ENCODE results near the gene KCNJ5.
A peak's percentile ranks its signal among the peaks of the same experiment; 100 is the strongest.

KCNJ5 gene

DNA sequence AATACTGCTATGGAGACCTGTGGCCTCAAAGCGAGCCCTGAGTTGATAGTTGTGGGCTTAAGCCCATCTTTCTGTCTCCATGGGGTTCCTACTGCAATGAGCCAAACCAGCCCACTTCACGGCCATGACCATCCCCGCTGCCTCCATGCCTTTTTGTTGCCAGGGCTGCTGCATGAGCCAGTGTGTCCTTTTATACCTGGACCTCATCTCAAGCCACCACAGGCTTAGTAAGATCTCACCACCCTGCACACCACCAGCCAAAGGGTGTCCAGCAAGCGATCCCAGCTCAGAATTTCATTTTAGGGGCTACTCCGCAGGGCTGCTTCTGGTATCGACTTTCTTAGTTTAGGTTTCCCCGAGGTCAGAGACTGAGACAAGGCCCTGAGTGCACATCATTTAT lies 43.2 kb downstream of the KCNJ5 start:
- DNase-seq = no peak

DNA sequence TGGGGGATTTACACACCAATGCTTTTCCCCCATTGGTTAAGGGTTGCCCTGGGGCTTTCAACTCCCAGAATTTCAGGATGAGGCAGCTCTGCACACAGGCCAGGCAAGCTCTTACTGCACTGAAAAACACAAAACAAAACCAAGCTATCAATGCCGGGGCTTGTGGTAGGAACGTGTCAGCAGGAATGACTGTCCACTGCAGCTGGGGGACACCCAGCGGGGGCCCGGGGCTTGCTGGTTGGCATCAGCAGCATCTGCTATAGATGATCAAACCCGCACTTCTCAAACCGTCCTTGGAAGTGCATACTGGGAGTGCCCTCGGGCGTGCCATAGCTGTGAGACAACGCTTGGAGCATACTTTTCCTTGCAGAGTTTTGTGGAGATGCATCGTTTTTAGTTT lies 43.8 kb downstream of the KCNJ5 start:
- DNase-seq = no peak

DNA sequence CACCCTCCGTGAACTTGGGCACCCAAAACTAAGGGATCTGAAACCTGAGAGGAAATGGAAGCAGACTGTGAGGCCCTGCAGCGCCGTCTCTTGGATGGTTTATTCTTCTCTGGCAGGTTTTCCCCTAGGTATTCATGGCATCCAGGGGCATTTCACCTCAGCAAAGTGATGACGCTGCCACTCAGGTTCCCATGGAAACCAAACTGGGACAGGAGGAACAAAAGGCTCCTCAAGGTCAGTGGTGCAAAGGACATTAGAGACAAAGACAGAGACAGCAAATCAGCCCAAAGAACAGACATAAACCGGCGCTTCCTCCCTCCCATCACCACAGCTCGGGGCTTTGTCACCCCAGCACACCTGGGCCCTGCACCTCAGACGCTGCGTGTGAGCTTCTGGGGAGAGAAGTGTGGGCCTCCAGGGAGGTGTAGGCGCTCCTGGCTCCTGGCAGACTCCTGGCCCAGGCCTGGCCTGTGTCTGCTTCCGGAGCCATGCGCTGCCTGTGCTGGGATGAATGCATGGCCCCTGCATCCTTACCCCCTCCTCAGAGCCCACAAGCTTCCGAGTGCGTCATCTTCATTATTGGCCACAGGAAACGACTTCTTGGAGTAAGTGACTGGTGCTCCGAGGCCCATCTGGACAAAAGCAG lies 45.6 kb downstream of the KCNJ5 start:
- DNase-seq = no peak

DNA sequence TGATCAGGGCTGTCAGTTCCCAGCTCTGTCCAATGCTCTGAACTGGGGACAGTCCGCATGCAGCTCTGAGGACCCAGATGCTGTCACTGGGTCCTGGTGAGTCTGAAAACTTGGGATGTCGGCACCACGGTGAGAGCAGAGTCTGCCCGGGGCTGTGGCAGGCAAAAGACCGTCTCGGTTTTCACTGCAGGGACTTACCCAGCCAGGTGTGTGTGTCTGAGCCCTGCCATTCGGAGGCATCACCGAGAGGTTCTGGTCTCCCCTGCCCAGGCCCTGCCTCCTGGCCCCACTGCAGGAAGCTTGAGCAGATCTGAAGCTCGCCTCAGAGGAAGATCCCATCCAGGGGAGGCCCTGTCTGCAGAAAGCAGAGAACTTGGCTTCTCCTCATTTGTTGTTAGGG lies 46.3 kb downstream of the KCNJ5 start:
- DNase-seq = no peak

DNA sequence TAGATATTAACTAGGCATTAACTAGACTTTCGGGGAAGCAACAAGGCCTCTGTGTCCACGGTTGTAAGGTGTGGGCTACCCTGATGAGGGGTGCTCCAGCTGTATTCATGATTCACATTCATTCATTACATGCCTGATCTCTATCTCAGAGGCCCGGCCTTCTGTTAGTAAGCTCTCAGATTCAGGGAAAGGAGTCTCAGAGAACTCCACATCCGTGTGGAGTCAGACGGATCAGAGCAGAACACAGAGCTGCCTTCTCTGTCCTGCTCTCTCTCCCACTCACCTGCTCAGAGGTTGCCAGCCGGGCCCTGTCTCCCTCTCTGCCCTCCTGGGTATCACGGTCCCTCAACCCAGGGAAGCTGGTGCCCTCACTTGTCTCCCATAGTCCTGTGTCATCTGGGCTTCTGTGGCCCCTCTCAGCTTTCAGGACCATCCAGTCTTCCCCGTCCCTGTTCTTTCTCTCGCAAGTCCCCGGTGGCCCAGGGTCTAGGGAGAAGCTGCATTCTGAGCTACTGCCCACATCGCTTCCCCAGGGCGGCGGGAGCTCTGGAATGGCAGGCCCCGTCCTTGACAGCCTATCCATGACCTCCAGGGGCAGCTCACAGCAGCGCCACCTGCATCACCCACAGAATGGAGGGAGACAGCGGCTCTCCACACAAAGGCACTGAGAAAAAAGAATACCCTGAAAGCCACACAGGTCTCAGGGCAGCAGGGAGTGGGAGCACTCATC lies 47.2 kb downstream of the KCNJ5 start:
- DNase-seq = no peak

DNA sequence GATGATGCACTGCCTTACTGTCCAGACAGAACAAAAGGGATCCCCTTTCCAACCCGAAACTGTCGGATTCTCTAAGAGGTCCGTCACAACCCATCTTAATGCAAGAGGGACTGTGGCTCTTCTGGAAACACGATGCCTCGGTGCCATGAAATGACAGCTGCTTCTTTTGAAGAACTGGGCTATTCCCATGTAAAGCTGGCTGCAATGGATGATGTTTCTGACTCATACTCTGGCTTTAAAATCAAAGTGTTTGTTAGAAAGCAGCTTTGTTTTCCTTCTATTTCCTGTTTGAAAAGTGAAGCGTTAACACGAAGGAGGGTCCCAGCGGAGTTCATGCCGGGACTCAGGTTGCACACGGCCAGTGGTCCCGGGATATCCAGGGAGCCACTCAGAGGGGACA lies 48.4 kb downstream of the KCNJ5 start:
- no peak for DNase-seq

DNA sequence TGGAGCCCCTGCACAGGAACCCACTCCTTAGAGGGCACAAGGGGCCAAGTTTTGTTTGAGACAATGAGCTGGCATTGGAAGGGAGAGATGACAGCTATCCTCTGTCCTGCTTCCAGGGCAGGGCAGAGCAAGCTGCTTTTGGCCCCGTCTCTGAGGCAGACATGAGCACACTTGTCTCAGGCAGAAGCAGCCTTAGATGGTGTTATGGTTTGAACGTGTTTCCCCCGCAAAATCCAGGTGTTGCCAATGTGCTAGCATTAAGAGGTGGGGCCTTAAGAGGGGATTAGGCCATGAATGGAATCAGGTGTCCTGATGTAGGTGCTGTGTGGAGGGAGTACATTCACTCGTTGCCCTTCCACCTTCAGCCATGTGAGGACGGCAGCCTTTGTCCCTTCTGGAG lies 49.0 kb downstream of the KCNJ5 start:
- DNase-seq = no peak

DNA sequence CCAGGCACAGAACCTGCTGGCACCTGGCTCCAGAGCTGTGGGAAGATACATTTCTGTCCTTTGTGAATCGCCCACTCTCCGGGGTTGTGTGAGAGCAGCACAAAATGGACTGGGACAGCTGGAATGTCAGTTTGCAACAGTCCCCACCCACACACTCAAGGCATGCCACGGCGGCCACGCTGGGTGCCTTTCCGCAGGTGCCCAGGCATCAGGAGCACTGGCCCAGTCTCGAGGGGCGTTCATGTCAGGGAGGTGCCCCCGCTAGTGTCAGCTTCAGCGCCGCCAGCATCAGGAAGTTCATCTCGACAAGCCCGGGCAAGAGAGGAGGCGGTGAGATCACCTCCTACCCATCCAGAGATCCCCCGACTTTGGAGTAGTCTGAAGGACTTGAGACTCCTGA lies 49.4 kb downstream of the KCNJ5 start:
- DNase-seq = no peak

DNA sequence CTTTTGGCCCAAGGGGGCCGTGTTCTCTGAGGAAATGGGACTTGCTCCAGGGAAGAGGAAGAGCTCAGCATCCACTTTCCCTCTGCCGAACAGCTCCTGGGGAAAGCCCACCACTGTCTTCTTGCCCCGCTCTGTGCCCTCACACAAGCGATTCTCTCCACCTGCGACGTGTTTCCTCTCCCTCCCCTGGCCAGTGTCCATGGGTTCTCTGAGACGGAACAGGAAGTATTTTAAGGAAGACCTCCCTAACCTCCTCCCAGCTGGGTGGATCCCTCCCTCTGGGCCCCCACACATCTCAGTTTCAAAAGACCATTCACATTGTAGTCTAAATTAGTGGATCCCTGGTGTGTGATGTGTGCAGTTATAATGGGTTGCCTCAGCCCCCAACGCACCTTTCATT lies 50.0 kb downstream of the KCNJ5 start:
- no peak for DNase-seq

DNA sequence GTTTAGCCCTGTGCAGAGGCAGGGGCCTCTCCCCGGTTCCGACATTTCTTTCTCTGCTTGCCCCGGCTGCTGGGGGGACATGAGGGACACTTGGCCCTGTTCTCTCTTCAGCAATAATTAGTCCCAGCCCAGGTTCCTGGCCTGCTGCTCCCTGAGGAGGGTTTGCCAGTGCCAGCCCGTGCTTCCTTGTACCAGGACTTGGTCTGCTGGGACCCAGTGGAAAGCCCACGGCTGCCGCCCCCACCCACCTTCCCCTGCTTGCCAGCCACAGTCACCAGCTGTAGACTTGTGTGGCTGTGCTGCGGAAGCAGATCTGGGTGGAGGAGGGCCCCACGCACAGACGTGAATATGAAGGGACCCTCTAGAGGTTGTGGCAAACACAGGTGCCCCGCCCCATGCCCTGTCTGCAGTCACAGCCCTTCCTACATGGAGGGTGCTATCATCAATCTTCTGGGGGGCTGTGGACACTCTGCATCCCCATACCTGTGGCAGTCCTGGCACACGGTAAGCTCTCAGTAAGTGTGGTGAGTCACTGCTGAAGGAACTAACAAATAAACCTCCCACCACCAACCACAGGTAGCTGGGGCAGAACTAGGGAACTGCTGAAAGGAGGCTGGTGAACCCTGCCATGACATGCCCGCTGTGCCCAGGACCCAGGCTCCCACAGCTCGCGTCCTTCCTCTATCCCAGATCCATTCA lies 50.6 kb downstream of the KCNJ5 start:
- no peak for DNase-seq

DNA sequence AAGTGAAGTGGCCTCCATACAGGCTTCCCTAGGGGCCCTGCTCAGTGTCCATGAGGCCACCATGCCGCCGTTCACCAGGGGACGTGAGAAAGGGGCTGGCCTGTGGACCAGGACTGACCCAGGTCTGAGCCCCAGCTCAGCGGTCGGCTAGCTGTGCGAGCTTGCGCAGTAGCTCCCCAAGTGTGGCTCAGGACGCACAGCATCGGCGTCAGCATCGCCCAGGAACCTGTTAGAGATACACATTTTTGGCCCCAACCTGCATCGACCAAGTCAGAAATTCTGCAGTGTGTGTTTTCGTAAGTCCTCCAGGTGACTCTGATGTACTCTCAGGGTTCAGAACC lies 51.1 kb downstream of the KCNJ5 start:
- DNase-seq = no peak

DNA sequence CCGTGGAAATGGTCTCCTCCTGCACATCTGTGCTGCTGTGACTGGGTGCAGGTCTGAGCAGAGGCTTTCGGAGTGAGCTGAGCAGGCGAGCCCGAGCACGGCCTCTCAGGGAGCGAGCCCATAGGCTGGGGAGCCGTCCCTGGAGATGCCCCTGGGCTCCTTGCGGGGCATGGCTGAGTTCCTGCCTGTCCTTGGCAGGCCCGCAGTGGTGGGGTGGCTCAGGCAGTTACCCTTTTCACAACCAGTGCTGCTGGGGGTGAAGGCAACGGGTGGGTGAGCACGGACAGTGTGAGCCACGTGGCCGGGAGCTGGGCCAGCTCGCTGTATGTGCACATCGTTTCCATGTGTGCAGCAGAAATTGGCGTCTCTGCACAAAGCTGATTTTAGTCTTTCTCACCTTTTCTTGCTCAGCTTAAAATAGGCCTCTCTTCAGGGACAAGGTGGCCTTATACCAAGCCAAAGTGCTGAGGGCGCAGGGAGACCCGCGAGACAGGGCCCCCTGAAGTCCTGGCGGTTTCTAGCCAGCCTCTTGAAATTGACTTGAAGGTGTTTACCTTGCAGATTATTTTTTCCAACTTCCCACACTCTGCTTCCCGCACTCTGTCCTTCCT lies 51.8 kb downstream of the KCNJ5 start, which contains the start of gene TP53AIP1:
Gene TP53AIP1 (minus strand): TSS at position 55 of the 611 bp plus-strand sequence. CDS start 5,053 bp downstream, outside the sequence.
- DNase-seq = no peak

DNA sequence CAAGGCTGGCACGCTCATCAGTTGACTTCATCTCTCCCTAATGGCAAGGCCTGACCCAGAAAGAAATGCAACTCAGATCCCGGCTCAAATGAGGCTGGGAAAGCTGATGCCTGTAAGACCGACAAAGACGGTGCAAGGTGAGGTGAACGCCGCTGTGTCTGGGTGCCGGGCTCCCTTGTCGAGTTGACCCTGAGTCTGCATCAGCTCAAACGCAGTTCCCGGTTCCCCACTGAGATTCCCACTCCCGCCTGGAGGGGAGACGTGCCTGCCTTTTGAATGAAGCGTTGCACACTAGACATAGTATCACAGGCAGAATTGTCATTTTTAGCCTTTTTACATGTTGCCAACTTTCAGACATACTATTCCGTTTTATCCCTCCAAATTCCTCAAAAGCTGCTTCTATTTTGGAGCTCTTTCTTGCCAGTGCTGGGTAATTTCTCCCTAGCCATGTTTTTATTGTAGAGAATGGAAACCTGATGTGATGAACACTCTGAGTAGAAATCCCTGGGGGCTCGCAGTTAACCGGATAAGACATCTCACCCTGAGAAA lies 52.3 kb downstream of the KCNJ5 start:
- DNase-seq = no peak

DNA sequence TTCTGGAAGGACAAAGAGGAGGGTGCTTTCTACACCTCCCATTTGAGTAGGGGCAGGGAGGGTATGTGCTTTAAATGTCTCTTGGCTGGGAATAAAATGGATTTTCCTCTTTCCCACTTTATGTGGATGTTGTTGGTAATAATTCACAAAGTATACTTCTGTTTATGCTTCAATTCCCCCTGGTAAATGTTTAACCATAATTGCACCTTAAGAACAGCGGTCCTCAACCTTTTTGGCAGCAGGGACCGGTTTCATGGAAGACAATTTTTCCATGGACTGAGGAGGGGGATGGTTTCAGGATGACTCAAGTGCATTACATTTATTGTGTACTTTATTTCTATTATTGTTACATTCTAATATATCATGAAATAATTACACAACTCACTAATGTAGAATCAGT lies 55.5 kb downstream of the KCNJ5 start:
- no peak for DNase-seq

DNA sequence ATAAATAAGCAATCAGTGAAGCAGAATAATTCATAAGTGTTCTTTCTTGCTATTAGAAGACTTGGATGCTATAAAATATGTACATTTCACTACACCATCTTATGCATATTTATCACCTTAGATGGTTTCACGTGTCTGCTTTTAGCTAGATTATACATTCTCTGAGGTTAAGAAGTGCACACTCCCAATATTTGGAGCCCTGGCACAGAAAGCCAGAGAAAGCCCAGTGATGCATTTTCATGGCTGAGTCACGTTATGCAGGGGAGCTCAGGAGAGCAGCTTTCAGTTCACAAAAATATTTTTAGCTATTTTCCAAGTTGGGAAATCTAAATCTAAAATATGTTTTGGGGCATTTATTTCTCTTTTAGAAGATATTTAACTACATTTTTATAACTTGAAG lies 56.6 kb downstream of the KCNJ5 start:
- DNase-seq = no peak

DNA sequence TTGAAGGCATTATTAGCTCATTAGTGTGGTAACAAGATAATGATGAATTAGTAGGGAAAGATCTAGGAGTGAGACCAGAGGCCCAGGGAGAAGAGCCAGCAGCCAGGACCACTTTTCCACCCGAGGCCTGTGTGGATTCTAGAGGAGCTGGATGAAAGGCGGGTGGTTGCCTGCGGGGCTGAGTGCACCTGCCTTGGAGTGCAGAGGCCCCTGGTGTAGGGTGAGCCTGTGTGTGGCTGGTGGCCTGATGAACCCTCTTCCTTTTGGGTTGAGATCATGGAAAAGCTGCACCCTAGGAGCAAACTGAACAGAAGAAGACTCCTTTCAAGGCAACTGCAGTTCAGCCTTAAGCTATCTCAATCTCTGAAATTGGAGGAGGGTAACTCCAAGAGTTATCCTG lies 57.4 kb downstream of the KCNJ5 start:
- DNase-seq = no peak

DNA sequence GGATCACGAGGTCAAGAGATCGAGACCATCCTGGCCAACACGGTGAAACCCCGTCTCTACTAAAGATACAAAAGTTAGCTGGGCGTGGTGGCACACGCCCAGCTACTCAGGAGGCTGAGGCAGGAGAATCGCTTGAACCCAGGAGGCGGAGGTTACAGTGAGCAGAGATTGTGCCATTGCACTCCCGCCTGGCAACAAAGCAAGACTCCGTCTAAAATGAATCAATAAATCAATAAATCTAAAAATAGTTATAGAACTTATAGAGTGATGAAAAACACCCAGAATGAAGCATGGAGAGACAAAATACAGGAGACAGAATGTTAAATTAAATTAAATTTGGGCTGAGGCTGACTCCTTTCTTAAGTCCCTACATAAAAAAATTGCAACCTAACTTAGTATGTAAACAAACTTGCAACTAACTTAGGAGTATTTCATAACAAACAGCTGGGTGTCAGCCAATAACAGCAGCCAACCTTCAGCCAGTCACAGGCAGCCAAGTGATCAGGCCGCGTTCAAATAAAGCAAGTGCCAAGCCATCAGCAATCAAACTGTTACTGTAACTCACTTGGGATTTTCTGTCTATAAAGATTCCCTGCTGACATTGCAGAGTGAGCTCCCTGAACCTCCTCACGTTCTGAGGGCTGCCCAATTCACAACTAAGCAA lies 58.8 kb downstream of the KCNJ5 start:
- no peak for DNase-seq

DNA sequence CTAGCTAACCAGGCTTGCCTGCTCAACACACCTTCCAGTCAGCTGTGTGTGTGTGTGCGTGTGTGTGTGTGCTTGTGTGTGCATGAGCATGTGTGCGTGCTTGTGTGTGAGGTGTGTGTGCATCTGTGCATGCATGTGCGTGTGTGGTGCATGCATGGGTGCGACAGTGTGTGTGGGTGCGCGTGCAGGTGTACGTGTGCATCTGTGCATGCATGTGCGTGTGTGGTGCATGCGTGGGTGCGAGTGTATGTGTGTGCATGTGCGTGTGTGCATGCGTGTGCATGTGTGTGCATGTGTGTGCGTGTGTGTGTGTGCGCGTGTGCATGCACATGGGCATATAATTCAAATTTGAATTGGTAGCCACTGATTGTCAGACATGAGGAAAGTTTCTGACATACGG lies 62.0 kb downstream of the KCNJ5 start:
- DNase-seq = no peak

DNA sequence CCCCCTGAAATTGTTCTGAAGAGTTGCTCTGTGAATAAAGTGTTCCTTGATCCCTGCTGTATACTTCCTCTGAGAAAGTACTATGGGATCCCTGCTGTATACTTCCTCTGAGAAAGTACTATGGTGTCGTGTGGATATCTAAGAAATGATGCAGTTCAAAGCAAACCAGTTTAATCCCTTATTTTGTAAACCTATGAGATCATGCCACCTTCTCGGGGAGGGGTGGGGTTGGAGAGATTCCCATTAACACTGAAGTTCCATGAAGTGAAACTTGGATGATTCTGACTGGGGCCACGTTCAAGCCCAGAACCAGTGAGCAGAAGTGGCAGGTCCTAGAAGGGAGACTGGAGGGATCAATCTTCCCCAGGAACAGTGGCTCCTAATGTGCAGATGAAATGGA lies 64.5 kb downstream of the KCNJ5 start:
- no peak for DNase-seq

DNA sequence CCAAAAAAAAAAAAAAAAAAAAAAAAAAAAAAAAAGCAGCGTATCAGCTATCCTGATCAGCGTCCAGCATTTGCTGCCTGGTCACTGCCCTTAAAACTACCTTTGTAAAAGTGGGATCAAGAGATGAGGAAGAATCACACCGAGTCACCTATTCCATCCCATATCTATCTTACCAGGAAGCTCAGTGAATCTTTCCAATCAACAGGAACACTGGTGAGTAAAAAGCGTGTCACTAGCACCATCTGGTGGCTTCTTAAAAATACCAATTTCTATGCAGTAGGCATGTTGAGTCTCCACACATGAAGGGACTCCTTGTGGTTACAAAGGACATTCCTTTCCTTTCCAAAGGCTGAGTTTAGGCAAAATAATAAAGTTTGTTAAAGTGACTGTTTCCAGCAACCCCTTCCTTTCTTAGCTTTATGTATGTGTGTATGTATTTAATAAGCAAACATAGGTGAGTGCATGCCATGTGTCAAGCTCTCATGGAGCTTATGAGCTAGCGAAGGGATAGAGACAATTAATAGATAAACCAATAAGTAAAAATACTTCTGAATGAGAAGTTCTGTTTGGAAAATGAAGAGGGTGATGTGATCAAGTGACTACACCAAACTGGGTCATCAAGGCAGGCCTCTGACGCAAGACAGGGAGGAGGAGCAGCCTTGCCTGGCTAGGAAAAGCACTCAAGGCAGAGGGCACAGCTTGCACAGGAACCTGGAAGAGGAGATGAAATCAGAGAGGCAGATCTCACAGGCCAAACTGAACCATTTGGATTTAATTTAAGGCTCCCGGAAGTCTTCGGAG lies 65.4 kb downstream of the KCNJ5 start:
- peak; percentile 54 for DNase-seq

DNA sequence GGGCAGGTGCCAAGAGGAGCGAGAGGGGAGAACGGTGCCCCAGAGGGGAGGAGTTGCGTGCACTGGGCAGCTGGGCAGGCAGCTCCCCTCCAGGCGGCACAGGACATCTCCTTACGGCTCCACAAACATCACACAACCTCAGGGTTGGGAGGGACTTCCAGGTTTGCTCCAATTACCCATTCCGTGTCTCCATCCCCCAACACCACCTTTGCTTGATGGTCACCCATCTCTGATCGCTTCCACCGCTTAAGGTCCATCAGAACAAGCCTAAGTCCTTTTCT lies 66.0 kb downstream of the KCNJ5 start:
- no peak for DNase-seq

DNA sequence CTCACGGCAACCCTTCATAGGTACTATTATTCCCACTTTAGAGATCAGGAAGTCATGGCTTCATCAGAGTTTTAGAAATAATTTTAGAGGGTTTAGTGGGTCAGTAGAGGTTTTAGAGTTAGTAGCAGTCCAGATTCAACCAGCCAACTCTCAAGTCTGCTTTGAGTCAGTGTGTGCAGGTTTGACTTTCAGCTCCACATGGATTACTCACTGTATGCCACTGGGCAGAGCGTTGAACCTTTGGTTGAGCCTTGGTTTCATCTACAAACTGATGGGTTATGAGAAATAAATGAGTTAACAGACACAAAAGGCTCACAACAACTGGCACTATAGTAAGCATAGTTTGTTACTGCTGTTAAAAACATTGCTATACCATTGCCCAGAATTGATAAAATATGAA lies 70.5 kb downstream of the KCNJ5 start:
- DNase-seq = no peak

Measured in CD4-positive, alpha-beta T cell treated with Interleukin-21 for 1 hour (primary cell).